ENCODE measurements around the gene MAD1L1. TPM values are rescaled to one million over a fixed set of nuclear protein-coding genes. Genes with fewer than 3 reads are reported as not detected.

MAD1L1 gene
- total RNA-seq, 2 donors from 2014 or later, result 39.5 to 79.4 TPM

DNA sequence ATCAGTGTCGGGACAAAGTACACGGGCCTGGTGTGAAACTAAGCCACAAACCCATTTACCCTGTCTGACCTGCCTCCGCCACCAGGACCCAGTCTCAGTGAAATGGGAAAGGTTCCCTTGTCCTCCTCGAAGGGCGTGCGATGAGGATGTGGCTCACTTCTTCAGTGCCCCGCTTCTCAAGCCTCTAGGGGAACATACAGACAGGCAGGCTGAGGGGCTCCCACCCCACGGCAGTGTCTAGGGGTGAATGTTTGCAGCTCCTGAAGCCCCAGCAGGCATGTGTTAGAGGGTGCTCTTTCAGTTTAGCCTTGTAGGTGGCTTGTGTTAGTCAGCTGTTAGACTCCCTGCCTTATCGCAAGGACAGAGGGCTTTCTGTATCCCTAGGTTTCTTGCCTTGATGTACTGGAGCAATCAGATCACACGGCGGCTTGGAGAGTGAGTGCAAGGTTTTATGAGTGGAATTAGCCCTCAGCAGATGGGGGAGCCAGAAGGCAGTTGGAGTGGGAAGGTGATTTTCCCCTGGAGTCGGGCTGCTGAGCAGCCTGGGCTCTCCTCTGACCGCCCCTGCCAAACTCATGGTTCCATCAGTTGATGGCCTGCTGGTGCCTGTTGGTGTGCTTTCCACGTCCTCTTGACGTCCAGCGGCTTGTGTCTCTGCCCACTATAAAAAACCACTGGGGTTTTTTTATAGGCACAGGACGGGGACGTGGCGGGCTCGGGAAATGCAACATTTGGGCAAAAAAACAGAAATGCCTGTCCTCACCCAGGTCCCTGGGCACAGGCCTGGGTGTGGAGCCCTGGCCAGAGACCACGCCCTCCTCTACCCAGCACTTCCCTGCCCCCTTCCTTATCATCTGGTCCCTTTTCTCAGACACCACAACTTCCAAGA lies 10.0 kb upstream of the MAD1L1 start:
- Mint-ChIP-seq H3K9me3 (no peaks in the 10 kb centered on the region), H3K27ac (peak overlapping the region; percentile 78 to 86), H3K36me3 (no peaks in the 10 kb centered on the region), H3K4me3 (peak overlapping the region; percentile 95), H3K27me3 (no peaks in the 10 kb centered on the region), H3K4me1 (ENCODE audit: low read depth in 2 of 2) (peaks cover 8 to 17% of the 10 kb centered on the region in 2 donors)
- no peak for DNase-seq (ENCODE audit: low spot score)
- peak; percentile 33 to 37 for ATAC-seq

DNA sequence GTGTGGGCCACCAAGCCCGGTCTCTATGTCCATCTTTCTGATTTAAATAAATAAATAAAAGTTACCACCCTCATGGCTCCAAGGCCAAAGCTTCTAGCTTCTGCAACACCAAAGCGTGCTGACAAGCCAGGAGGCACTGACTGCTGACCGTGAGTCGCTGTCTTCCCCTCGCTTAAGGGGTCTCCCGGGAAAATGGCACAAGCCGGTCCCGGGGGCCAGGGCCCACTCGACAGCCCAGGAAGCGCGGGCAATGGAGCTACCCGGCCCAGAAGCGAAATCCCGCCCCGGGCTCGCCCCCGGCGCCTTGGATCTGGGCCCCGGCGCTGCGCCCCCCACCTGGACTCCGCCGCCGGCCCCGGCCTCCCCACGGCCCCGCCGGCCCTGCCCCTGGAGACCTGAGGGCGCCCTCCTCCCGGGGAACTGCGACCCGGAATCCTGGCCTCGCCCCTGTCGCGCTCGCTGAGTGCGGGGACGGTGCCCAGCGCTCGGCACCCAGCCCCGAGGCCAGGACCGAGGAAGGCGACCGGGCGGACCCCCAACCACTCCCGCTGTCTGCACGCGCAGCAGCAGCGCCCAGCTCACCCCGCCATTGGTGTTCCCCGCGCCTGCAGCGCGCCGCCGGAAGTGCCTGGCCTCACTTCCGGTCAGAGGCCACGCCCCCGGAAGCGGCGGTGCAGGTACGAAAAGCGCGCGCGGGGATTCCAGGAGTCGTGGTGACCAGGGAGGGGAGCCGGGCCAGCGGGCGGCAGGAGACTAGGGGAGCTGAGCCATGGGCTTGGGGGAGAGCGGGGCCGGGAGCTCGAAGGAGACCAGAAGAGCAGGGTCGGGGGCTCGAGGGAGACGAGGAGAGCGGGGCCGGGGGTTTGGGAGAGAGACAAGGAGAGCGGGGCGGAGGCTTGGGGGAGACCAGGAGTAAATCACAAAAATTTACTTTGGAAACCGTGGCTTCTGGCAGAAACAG lies 9.1 kb upstream of the MAD1L1 start, which contains the start of the genes MRM2 and NUDT1:
Gene MRM2, minus strand, starts transcription at position 626 of the 961 bp plus-strand sequence. Its CDS starts 36 bp downstream, at position 590.
Gene NUDT1, plus strand, starts transcription at position 647 of the 961 bp plus-strand sequence. CDS start 2,349 bp downstream, outside the sequence.
- Mint-ChIP-seq H3K36me3 (no peaks in the 10 kb centered on the region), H3K4me1 (ENCODE audit: low read depth in 2 of 2) (peaks cover 10 to 15% of the 10 kb centered on the region in 2 donors), H3K27ac (peak within 1 kb of the TSS; percentile 78 to 86), H3K9me3 (no peaks in the 10 kb centered on the region), H3K27me3 (no peaks in the 10 kb centered on the region), H3K4me3 (peak within 1 kb of the TSS; percentile 95)
- DNase-seq (ENCODE audit: low spot score) (peak; percentile 91), ATAC-seq (peak; percentile 93 to 95)

DNA sequence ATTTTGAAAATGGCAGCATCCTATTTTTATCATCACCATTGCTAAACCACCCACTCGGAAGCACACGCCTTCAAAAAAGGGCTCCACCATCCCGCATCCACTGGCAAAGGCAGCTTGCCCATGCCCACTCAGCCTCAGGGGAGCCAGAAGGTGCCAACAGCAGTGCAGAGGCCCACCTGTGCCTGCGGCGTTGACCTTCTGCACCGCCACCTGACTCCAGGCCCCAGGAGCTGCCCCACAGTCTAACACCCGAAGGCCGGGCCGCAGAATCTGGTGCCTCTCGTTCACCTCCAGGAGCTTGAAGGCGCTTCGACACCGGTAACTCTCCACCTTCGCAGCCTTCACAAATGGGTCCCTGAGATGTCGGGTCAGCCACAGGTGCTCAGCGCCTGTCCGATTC lies 6.5 kb upstream of the MAD1L1 start:
- peak overlapping the region; percentile 17 for H3K4me3 Mint-ChIP-seq
- no peak overlapping the region for H3K27ac Mint-ChIP-seq
- ATAC-seq (no peak), DNase-seq (ENCODE audit: low spot score) (no peak)
- peaks cover 10 to 12% of the 10 kb centered on the region in 2 donors for H3K4me1 Mint-ChIP-seq (ENCODE audit: low read depth in 2 of 2)
- peaks cover 8% of the 10 kb centered on the region for H3K36me3 Mint-ChIP-seq
- no peaks in the 10 kb centered on the region for H3K9me3 Mint-ChIP-seq
- H3K27me3 Mint-ChIP-seq, result no peaks in the 10 kb centered on the region

DNA sequence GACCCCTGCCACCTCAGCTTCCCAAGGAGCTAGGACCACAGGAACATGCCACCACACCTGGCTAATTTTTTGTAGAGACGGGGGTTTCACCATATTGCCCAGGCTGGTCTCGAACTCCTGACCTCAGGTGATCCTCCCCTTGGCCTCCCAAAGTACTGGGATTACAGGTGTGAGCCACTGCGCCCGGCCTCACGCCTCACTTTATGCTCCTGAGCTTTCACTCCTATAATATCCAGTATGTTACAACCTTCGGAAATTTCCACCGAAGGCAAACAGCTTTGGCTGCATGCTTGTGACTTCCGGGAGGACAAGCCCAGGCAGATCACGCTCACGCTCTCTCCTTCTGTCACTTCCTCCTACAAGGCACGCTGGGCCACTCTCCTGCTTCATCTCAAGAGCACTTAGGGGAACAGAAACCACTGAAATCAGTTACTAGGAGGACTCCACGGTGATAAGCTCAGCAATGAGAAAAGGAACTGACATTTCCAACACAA lies 4.4 kb upstream of the MAD1L1 start:
- no peaks in the 10 kb centered on the region for H3K27me3 Mint-ChIP-seq
- no peak overlapping the region for H3K27ac Mint-ChIP-seq
- DNase-seq (ENCODE audit: low spot score), result no peak

DNA sequence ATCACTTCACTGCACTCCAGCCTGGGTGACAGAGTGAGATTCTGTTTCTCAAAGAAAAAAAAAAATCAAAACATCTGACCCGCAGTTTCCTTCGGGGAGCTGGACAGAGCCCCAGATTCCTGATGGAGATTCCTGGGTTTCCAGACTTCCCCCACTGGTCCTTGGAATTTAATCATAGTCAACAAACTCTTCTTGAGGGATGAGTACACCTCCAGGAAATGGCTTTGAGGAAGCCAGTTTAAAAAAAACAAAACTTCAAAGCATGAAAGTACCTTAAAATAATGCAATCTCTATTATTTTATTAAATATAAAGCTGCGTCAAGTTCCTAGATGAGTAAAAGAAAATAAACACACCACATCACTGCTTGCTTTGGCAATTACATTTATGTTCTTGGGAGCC lies 1.2 kb upstream of the MAD1L1 start:
- peaks cover 14 to 25% of the 10 kb centered on the region in 2 donors for H3K4me1 Mint-ChIP-seq (ENCODE audit: low read depth in 2 of 2)
- peak overlapping the region; percentile 25 for H3K4me3 Mint-ChIP-seq
- H3K36me3 Mint-ChIP-seq, result peaks cover 8% of the 10 kb centered on the region
- ATAC-seq, result no peak
- H3K27ac Mint-ChIP-seq, result no peak overlapping the region
- H3K9me3 Mint-ChIP-seq, result no peaks in the 10 kb centered on the region
- DNase-seq (ENCODE audit: low spot score), result no peak
- no peaks in the 10 kb centered on the region for H3K27me3 Mint-ChIP-seq

More for the DNA sequence above, 4.4 kb upstream of the MAD1L1 start:
- no peak for ATAC-seq
- H3K36me3 Mint-ChIP-seq, result peaks cover 8% of the 10 kb centered on the region
- no peak overlapping the region for H3K4me3 Mint-ChIP-seq
- H3K4me1 Mint-ChIP-seq (ENCODE audit: low read depth in 2 of 2), result peaks cover 4 to 13% of the 10 kb centered on the region in 2 donors
- no peaks in the 10 kb centered on the region for H3K9me3 Mint-ChIP-seq

DNA sequence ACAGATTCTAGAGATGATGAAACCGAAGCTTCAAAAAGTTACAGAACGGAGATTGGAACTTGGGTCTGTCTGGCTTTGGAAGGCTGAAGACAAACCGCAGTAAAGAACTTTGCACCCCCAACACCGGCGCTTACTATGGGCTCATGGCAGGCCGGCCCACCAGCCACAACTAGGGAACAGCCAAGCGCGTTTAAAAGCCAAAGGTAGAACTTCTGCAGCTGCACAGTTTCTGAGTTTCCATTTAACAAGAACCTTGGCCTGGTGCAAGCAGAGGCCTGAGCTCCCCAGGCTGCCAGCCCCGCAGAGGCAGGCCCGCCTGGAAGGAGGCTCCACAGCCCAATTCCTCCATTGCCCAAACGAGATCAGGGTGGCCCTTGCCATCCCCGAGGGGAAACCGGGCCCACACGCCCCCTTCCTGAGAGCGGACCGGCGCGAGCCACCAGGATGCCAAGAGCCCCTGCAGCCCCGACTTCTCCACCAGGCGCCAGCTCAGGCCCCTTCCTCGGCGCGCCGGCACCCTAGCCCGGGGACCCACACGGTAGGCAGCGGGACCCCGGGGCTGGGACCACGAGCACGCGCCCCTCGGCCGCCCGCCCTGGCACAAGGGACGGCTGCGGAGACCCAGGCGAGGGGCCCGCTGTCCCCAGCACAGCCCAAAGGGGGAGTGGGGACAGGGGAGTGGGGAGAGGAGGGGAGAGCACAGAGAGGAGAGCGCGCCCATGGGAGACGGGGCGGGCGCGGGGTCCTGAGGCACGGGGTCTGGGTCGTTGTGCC lies 566 bp downstream of the MAD1L1 start:
- Mint-ChIP-seq H3K36me3 (peaks cover 8% of the 10 kb centered on the region), H3K4me3 (peak overlapping the region; percentile 85), H3K27ac (peak overlapping the region; percentile 50 to 91), H3K9me3 (no peaks in the 10 kb centered on the region), H3K4me1 (ENCODE audit: low read depth in 2 of 2) (peaks cover 11 to 27% of the 10 kb centered on the region in 2 donors), H3K27me3 (no peaks in the 10 kb centered on the region)
- ATAC-seq (peak; percentile 74 to 77), DNase-seq (ENCODE audit: low spot score) (no peak)

DNA sequence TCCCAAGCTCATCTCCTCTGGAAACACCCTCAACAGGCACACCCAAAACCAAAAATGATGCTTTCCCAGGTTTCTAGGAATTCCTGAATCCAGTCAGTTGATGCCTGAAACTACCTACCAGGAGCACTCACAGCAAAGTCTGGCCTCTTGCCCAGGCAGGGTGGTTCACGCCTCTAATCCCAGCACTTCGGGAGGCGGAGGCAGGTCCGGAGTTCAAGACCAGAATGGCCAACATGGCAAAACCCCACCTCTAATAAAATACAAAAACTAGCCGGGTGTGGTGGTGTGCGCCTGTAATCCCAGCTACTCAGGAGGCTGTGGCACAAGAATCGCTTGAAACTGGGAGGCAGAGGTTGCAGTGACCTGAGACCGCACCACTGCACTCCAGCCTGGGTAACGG lies 1.9 kb downstream of the MAD1L1 start:
- Mint-ChIP-seq H3K27ac (no peak overlapping the region), H3K4me1 (ENCODE audit: low read depth in 2 of 2) (peaks cover 10 to 29% of the 10 kb centered on the region in 2 donors), H3K36me3 (peaks cover 8% of the 10 kb centered on the region), H3K4me3 (no peak overlapping the region), H3K27me3 (no peaks in the 10 kb centered on the region), H3K9me3 (no peaks in the 10 kb centered on the region)
- no peak for DNase-seq (ENCODE audit: low spot score)
- no peak for ATAC-seq

DNA sequence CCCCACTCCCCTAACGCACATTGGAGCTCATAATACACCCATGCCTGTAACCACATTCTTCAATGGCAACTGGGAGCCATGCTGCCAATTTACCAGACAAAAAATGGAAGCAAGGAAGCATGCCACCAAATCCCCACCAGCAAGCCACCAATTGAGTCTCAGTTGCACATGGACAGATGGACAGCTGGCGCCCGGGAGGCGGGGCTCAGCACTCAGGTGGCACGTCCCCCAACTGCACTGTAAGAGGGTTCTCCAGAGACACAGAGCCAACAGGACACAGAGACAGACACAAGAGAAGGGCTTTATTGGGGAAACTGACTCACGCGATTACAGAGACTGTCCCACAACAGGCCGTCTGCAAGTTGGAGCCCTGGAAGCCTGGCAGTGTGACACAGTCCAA lies 2.5 kb downstream of the MAD1L1 start:
- Mint-ChIP-seq H3K9me3 (no peaks in the 10 kb centered on the region), H3K27me3 (no peaks in the 10 kb centered on the region), H3K4me1 (ENCODE audit: low read depth in 2 of 2) (peaks cover 10 to 27% of the 10 kb centered on the region in 2 donors), H3K36me3 (peaks cover 5% of the 10 kb centered on the region), H3K4me3 (no peak overlapping the region), H3K27ac (peak overlapping the region in 1 of 2 donors; percentile 41)
- ATAC-seq (no peak), DNase-seq (ENCODE audit: low spot score) (no peak)

- no peaks in the 10 kb centered on the region for H3K9me3 Mint-ChIP-seq
- no peak overlapping the region for H3K4me3 Mint-ChIP-seq
- peaks cover 10 to 26% of the 10 kb centered on the region in 2 donors for H3K4me1 Mint-ChIP-seq (ENCODE audit: low read depth in 2 of 2)
- peak overlapping the region in 1 of 2 donors; percentile 41 for H3K27ac Mint-ChIP-seq
- no peaks in the 10 kb centered on the region for H3K27me3 Mint-ChIP-seq
- no peak for DNase-seq (ENCODE audit: low spot score)
- H3K36me3 Mint-ChIP-seq, result no peaks in the 10 kb centered on the region
- no peak for ATAC-seq
Observed at GRCh38 chr7:2229467-2229866, 3.3 kb downstream of the MAD1L1 start.

- H3K4me3 Mint-ChIP-seq, result no peak overlapping the region
- no peak for DNase-seq (ENCODE audit: low spot score)
- H3K27me3 Mint-ChIP-seq, result no peaks in the 10 kb centered on the region
- ATAC-seq, result no peak
- H3K9me3 Mint-ChIP-seq, result no peaks in the 10 kb centered on the region
- no peak overlapping the region for H3K27ac Mint-ChIP-seq
- peaks cover 10 to 29% of the 10 kb centered on the region in 2 donors for H3K4me1 Mint-ChIP-seq (ENCODE audit: low read depth in 2 of 2)
- no peaks in the 10 kb centered on the region for H3K36me3 Mint-ChIP-seq
Observed at GRCh38 chr7:2228921-2229320, 3.8 kb downstream of the MAD1L1 start.

DNA sequence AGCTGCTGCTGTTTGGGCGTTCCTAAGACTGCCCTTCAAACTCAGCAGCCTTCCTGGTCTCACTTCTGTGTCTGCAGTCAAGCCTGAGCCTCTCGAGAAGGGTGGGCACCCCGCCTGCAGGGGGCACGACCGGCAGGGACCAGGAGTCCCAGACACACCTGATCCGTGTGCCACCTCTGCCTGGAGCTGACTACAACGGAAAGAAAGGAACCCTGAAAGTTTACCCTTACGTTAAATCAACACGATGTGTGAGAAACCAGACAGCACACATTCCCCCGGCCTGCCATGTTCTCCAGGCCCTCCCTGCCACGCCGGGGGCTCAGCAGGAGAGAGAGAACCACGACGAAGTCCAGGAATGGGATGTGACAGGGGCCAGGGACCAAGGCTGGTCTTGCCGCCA lies 5.0 kb downstream of the MAD1L1 start:
- no peak for ATAC-seq
- Mint-ChIP-seq H3K9me3 (no peaks in the 10 kb centered on the region), H3K4me1 (ENCODE audit: low read depth in 2 of 2) (peaks cover 10 to 24% of the 10 kb centered on the region in 2 donors), H3K36me3 (no peaks in the 10 kb centered on the region), H3K4me3 (no peak overlapping the region), H3K27me3 (no peaks in the 10 kb centered on the region), H3K27ac (no peak overlapping the region)
- no peak for DNase-seq (ENCODE audit: low spot score)

DNA sequence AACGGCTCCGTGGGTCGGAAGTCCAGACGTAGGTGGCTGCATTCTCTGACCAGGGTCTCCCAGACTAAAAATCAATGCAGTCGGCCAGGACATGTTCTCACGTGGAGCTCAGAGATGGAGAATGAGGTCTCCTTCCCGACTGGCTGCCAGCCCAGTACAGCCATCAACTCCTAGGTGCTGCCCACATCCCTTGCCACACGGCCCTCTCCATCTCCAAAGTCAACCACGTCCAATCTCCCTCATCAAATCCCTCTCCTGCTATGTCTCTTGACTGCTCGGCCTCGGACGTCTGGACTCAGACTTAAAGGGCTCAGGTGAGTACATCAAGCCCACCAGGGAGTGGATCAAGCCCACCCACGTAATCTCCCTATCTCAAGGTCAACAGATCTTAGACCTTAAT lies 6.9 kb downstream of the MAD1L1 start:
- no peak for DNase-seq (ENCODE audit: low spot score)
- Mint-ChIP-seq H3K9me3 (no peaks in the 10 kb centered on the region), H3K36me3 (no peaks in the 10 kb centered on the region), H3K4me3 (no peak overlapping the region), H3K27ac (no peak overlapping the region), H3K4me1 (ENCODE audit: low read depth in 2 of 2) (peaks cover 4 to 17% of the 10 kb centered on the region in 2 donors), H3K27me3 (no peaks in the 10 kb centered on the region)
- no peak for ATAC-seq

DNA sequence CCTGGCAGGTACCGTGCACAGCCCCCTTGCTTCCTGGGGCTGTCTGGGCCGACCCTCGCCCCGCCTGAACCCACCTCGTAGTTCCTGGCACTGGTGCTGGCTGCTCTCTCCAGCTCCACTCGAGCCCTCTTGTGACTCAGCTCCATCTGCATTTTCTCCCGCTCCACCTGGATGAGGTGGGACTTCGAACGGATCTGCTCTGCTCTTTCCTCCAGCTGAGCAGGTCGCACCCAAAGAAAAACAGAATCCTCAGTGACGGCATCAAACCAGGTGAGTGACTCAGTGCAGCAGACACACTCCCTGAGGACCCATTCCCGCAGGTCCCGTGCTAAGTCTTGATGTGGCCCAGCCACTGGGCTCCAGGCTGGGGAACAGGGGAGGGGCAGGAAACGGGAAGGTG lies 7.4 kb downstream of the MAD1L1 start:
- Mint-ChIP-seq H3K4me1 (ENCODE audit: low read depth in 2 of 2) (peaks cover 4 to 16% of the 10 kb centered on the region in 2 donors), H3K4me3 (no peak overlapping the region), H3K9me3 (no peaks in the 10 kb centered on the region), H3K27ac (no peak overlapping the region), H3K27me3 (no peaks in the 10 kb centered on the region), H3K36me3 (no peaks in the 10 kb centered on the region)
- ATAC-seq (no peak), DNase-seq (ENCODE audit: low spot score) (no peak)
